ENCODE data around the gene RNF212B. TPM values are rescaled to one million over a fixed set of nuclear protein-coding genes. Genes with fewer than 3 reads are reported as not detected.
A peak's percentile ranks its signal among the peaks of the same experiment; 100 is the strongest.

The RNF212B gene
- total RNA-seq, 1 donor from 2014 or later = not detected

DNA sequence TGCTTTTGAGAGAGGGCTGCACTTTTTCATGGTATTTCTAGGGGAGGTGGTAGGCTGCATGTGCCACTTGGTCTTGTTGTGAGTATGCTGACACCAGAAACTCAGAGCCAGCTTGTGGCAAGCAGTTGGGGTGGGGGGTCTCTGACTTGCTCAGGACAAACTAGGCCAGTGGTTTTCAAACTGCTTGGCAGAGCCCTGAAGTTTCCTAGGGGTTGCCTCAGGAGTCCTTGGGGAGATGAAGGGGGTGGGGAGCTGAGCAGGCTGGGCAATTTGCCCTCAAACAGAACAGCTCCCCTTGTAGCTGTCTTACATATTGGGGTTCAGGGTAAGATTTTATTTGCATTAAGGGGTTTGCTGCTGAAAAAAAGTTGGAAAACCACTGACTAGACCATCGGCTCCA is 72.8 kb downstream of the RNF212B start:
- DNase-seq (ENCODE audit: low read depth) = no peak
- TF ChIP-seq, protein P1, sequence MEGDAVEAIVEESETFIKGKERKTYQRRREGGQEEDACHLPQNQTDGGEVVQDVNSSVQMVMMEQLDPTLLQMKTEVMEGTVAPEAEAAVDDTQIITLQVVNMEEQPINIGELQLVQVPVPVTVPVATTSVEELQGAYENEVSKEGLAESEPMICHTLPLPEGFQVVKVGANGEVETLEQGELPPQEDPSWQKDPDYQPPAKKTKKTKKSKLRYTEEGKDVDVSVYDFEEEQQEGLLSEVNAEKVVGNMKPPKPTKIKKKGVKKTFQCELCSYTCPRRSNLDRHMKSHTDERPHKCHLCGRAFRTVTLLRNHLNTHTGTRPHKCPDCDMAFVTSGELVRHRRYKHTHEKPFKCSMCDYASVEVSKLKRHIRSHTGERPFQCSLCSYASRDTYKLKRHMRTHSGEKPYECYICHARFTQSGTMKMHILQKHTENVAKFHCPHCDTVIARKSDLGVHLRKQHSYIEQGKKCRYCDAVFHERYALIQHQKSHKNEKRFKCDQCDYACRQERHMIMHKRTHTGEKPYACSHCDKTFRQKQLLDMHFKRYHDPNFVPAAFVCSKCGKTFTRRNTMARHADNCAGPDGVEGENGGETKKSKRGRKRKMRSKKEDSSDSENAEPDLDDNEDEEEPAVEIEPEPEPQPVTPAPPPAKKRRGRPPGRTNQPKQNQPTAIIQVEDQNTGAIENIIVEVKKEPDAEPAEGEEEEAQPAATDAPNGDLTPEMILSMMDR (conservative IDR thresholded peaks at IDR 0.05; ENCODE audit: low read depth, low read length) = no peak

DNA sequence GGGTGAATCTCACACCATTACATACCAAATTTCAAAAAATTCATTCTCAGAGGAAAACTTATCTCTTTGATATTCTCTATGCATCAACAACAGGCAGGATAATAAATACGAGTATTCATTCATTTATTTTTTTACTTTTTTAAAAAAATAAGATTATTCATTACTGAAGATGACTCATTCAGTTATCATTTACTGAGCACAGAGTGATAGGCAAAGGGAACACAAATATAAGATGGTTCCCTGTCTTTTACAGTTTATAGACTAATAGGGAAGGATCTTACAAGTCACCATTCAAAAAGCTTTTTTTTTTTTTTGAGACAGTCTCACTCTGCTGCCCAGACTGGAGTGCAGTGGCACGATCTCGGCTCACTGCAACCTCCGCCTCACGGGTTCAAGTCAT is 78.6 kb downstream of the RNF212B start:
- TF ChIP-seq, protein P1 (conservative IDR thresholded peaks at IDR 0.05; ENCODE audit: low read depth, low read length) = no peak

More for the DNA sequence above, 72.8 kb downstream of the RNF212B start:
- no peak overlapping the region for H3K4me3 ChIP-seq (ENCODE audit: low read depth, low read length)

DNA sequence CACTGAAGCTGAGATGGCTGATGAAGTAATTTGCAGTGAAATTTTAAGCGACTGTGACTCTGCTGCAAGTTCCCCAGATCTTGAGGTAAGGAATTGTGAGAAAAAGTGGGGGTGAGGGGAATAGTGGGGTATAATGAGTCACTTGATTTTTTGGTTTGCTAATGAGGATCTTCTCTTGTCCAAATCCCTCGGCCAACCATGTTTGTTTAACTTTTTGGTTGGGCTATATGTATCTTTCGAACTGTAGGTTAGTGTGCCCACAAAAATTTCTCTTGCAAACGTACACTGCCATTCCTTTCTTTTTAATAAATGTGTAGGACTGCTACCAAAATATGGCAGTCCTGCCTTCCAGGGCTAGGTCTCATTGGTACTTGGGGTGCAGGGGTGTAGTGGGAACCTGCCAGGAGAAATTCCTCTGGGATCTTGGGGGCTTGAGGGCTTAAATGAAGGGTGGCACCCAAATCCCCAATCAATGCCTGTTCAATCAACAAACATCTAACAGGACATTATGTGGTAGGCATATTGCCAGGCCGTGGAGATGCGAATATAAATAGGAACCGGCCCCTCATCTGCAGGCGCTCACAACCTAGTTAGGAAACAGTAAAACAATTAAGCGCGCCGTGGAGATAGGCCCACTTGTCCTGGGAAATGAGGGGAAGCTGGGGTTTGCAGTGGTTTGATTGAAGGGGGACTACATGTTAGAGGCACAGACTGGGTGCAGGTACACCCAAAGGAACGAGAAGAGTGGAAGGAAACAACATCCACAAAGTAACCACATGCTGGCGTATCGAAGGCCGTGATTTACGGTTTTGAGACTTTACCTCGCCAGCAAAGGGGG is 82.2 kb downstream of the RNF212B start:
- TF ChIP-seq, protein P1 (conservative IDR thresholded peaks at IDR 0.05; ENCODE audit: low read depth, low read length) = no peak

More for the DNA sequence above, 78.6 kb downstream of the RNF212B start:
- no peak overlapping the region for H3K4me3 ChIP-seq (ENCODE audit: low read depth, low read length)
- no peak for DNase-seq (ENCODE audit: low read depth)

DNA sequence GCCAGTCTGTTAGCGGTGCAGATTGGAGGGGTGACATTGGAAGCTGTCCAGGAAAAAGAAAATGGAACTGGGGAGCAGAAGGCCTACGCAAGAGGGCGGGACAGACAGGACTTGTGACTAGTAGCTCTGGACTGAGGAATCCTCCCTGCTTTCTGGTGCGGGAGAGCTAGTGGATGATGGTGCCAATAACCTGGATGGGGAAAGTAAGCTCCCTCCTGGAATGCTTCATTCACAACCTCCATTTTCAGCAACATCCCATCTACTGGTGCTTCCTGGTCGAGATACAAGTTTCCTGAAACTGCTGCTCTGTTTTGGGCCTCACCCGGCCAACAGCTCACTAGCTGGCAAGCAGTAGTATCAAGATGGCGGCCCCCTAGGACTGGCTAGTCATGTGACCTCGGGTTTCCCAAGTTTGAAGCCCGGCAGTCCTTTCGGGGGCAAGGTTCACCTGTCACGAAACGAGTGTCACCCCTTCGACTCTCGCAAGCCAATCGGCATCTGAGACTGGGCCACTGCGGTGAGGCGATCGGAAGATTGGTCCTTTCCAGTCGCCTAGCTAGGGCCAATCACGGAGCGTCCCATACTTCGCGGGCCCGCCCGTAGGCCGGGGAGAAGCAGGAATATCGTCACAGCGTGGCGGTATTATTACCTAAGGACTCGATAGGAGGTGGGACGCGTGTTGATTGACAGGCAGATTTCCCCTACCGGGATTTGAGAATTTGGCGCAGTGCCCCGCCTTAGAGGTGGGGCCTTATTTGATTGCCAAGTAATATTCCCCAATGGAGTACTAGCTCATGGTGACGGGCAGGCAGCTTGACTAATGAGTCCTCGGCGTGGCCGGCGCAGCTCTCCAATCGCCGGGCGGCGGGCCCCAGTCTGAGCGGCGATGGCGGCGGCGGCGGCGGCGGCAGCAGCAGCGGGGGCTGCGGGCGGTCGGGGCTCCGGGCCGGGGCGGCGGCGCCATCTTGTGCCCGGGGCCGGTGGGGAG is 83.1 kb downstream of the RNF212B start, which contains the start of gene PABPN1:
Gene PABPN1 (plus strand): TSS at position 874 of the 988 bp plus-strand sequence. CDS start 13 bp downstream, at position 887.
- TF ChIP-seq, protein P1 (conservative IDR thresholded peaks at IDR 0.05; ENCODE audit: low read depth, low read length) = no peak
- DNase-seq (ENCODE audit: low read depth) = peak; percentile 99
- H3K4me3 ChIP-seq (ENCODE audit: low read depth, low read length) = peak within 1 kb of the TSS; percentile 97

More for the DNA sequence above, 82.2 kb downstream of the RNF212B start:
- DNase-seq (ENCODE audit: low read depth) = no peak
- peak overlapping the region; percentile 54 for H3K4me3 ChIP-seq (ENCODE audit: low read depth, low read length)

DNA sequence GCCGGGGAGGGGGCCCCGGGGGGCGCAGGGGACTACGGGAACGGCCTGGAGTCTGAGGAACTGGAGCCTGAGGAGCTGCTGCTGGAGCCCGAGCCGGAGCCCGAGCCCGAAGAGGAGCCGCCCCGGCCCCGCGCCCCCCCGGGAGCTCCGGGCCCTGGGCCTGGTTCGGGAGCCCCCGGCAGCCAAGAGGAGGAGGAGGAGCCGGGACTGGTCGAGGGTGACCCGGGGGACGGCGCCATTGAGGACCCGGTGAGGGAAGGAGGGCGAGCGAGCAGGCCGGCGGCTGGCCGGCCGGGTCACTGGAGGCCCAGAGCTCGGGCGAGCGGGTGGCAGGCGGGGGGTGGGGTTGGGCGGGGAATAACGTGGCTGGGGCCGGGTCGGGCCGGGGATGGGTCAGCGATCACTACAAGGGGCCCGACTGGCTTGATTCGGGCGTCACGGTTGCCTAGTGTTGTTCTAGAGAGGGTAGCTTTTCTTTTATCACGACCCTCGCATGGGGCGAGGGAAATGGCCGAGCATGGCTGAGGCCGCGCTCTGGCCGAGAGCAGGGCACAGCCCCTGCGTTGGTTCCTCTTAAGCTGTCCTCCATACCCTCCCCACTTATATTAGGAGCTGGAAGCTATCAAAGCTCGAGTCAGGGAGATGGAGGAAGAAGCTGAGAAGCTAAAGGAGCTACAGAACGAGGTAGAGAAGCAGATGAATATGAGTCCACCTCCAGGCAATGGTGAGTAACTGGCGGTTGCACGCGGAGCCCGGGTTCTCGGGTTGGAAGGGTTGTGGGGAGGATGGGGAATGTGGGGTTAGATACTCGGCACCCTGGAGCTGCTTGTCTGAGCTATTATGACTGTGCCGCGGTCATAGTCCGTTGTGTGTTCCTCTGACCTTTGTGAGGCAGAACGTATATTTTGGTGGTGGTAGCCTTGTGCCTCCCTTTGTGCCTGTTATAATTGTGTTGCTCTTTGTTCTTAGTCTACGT is 84.1 kb downstream of the RNF212B start:
- H3K4me3 ChIP-seq (ENCODE audit: low read depth, low read length) = peak overlapping the region; percentile 97
- TF ChIP-seq, protein P1 (conservative IDR thresholded peaks at IDR 0.05; ENCODE audit: low read depth, low read length) = no peak
- no peak for DNase-seq (ENCODE audit: low read depth)

Other genes starting within 250 kb of the RNF212B start
- 6.0 and 9.4 TPM in 2 replicates for gene C14orf93, start 227.8 kb upstream of the RNF212B start, total RNA-seq
- gene PSMB5, start 203.0 kb upstream of the RNF212B start, total RNA-seq = 388 and 413 TPM in 2 replicates
- not detected in 2 replicates for gene PSMB11, start 195.7 kb upstream of the RNF212B start, total RNA-seq
- 11.1 and 17.7 TPM in 2 replicates for gene CDH24, start 180.4 kb upstream of the RNF212B start, total RNA-seq
- 84.1 and 85.2 TPM in 2 replicates for gene ACIN1, start 142.8 kb upstream of the RNF212B start, total RNA-seq
- gene C14orf119, start 142.4 kb upstream of the RNF212B start, total RNA-seq = 27.3 and 53.8 TPM in 2 replicates
- not detected in 2 replicates for gene CIROP, start 132.9 kb upstream of the RNF212B start, total RNA-seq
- not detected in 2 replicates for gene CEBPE, start 118.7 kb upstream of the RNF212B start, total RNA-seq
- gene SLC7A8, start 54.3 kb upstream of the RNF212B start, total RNA-seq = 1.4 and 3.3 TPM in 2 replicates
- gene HOMEZ, start 48.2 kb downstream of the RNF212B start, total RNA-seq = 10.4 and 11.6 TPM in 2 replicates
- gene PPP1R3E, start 64.9 kb downstream of the RNF212B start, total RNA-seq = 1.5 and 1.6 TPM in 2 replicates
- gene BCL2L2, start 68.9 kb downstream of the RNF212B start, total RNA-seq = 10.7 and 13.3 TPM in 2 replicates
- 62.2 and 79.9 TPM in 2 replicates for gene PABPN1, start 83.5 kb downstream of the RNF212B start, total RNA-seq
- gene SLC22A17, start 115.0 kb downstream of the RNF212B start, total RNA-seq = 4.3 and 7.3 TPM in 2 replicates
- 5.0 and 15.2 TPM in 2 replicates for gene EFS, start 127.2 kb downstream of the RNF212B start, total RNA-seq
- gene IL25, start 134.9 kb downstream of the RNF212B start, total RNA-seq = not detected in 2 replicates
- not detected in 2 replicates for gene CMTM5, start 139.1 kb downstream of the RNF212B start, total RNA-seq
- gene MYH6, start 170.3 kb downstream of the RNF212B start, total RNA-seq = not detected in 2 replicates
- not detected in 2 replicates for gene MYH7, start 197.7 kb downstream of the RNF212B start, total RNA-seq
- gene NGDN, start 231.8 kb downstream of the RNF212B start, total RNA-seq = 41.3 and 41.4 TPM in 2 replicates